ENCODE results near the gene EXOC3L2.

Gene EXOC3L2

GRCh38 chr19:45187421-45188100 lies 57.6 kb downstream of the EXOC3L2 start:
- in situ Hi-C loops (cut with HindIII; ENCODE audit: low sequenced_read_pairs) = no loop called here
- no peak overlapping the region for H3K4me3 ChIP-seq (ENCODE audit: low read depth, low read length)
- TF ChIP-seq CTCF (IDR thresholded peaks at IDR 0.05; ENCODE audit: low read depth, low read length, missing control alignments) = peak; percentile 47
- DNase-seq (ENCODE audit: low read depth) = no peak

GRCh38 chr19:45186509-45187334 lies 58.5 kb downstream of the EXOC3L2 start:
- TF ChIP-seq CTCF (IDR thresholded peaks at IDR 0.05; ENCODE audit: low read depth, low read length, missing control alignments) = no peak
- no peak for DNase-seq (ENCODE audit: low read depth)
- in situ Hi-C loops (cut with HindIII; ENCODE audit: low sequenced_read_pairs) = no loop called here
- H3K4me3 ChIP-seq (ENCODE audit: low read depth, low read length) = no peak overlapping the region

GRCh38 chr19:45184115-45184514 lies 61.1 kb downstream of the EXOC3L2 start:
- no peak for TF ChIP-seq CTCF (IDR thresholded peaks at IDR 0.05; ENCODE audit: low read depth, low read length, missing control alignments)
- no peak overlapping the region for H3K4me3 ChIP-seq (ENCODE audit: low read depth, low read length)
- in situ Hi-C loops (cut with HindIII; ENCODE audit: low sequenced_read_pairs) = no loop called here
- DNase-seq (ENCODE audit: low read depth) = no peak

- no peak for DNase-seq (ENCODE audit: low read depth)
- in situ Hi-C loops (cut with HindIII; ENCODE audit: low sequenced_read_pairs) = no loop called here
- no peak for TF ChIP-seq CTCF (IDR thresholded peaks at IDR 0.05; ENCODE audit: low read depth, low read length, missing control alignments)
- H3K4me3 ChIP-seq (ENCODE audit: low read depth, low read length) = no peak overlapping the region
These were observed 62.4 kb downstream of the EXOC3L2 start for GRCh38 chr19:45182758-45183157.

GRCh38 chr19:45180936-45181335 lies 64.3 kb downstream of the EXOC3L2 start:
- in situ Hi-C loops (cut with HindIII; ENCODE audit: low sequenced_read_pairs) = no loop called here
- H3K4me3 ChIP-seq (ENCODE audit: low read depth, low read length) = no peak overlapping the region
- no peak for TF ChIP-seq CTCF (IDR thresholded peaks at IDR 0.05; ENCODE audit: low read depth, low read length, missing control alignments)

GRCh38 chr19:45179892-45180370 lies 65.3 kb downstream of the EXOC3L2 start:
- TF ChIP-seq CTCF (IDR thresholded peaks at IDR 0.05; ENCODE audit: low read depth, low read length, missing control alignments) = no peak
- in situ Hi-C loops (cut with HindIII; ENCODE audit: low sequenced_read_pairs) = no loop called here

More at GRCh38 chr19:45180936-45181335, 64.3 kb downstream of the EXOC3L2 start:
- no peak for DNase-seq (ENCODE audit: low read depth)

More at GRCh38 chr19:45179892-45180370, 65.3 kb downstream of the EXOC3L2 start:
- DNase-seq (ENCODE audit: low read depth) = no peak
- H3K4me3 ChIP-seq (ENCODE audit: low read depth, low read length) = peak overlapping the region; percentile 81
